Upper lobe of left lung (tissue), 4 donors: ENCODE results near the gene FBXO34.

ENCODE experiments used
- POLR2A ChIP-seq, 4 donors: fragments of 450-650 bp; IDR thresholded peaks; one replicate each; pipeline ENCODE4 v1.5.1; 2016 to 2017; ENCODE audit warnings: antibody characterized with exemption in 4 of 4, mild to moderate bottlenecking in 2 of 4
- POLR2AphosphoS5 ChIP-seq, 2 donors: sonication (generic); formaldehyde crosslinking; IDR thresholded peaks; one replicate each; pipeline ENCODE4 v1.5.1; 2017; ENCODE audit warnings: antibody characterized with exemption in 2 of 2
- TF ChIP-seq, protein P1 (sequence below), 6 experiments: fragments of 450-650 bp in 4 of 6; fragments of 200-600 bp in 2 of 6; sonication (generic) in 2 of 6; IDR thresholded peaks; one replicate each; pipeline ENCODE4 v1.5.1; 2016 to 2019; ENCODE audit warnings: antibody characterized with exemption in 6 of 6

DNA sequence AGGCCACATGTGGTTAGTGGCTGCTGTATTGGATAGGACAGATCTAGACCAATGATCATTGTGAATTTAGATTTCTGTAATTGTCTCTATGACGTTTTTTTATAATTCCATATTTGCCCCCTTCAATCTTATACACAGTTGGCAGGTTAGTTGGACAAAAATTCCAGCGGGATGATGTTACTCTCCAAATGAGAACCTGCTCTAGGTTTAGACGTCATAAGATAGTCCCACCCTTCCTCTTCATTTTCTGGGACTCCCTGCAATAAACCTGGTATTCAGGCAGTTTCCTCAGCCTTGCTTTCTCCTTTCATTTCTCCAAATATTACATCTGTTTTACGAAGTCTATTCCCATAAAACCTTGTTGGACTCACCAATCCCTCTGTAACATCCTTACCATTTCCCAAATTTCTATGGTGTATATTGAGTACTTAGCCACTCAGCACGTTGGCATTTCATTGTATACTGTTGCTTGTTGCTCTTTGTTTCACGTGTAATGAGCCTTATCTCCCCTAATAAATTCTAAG, 10.2 kb downstream of the FBXO34 start:
- TF ChIP-seq POLR2AphosphoS5 (IDR thresholded peaks at IDR 0.05) (no peak), POLR2A (IDR thresholded peaks at IDR 0.05) (no peak)
- TF ChIP-seq, protein P1, sequence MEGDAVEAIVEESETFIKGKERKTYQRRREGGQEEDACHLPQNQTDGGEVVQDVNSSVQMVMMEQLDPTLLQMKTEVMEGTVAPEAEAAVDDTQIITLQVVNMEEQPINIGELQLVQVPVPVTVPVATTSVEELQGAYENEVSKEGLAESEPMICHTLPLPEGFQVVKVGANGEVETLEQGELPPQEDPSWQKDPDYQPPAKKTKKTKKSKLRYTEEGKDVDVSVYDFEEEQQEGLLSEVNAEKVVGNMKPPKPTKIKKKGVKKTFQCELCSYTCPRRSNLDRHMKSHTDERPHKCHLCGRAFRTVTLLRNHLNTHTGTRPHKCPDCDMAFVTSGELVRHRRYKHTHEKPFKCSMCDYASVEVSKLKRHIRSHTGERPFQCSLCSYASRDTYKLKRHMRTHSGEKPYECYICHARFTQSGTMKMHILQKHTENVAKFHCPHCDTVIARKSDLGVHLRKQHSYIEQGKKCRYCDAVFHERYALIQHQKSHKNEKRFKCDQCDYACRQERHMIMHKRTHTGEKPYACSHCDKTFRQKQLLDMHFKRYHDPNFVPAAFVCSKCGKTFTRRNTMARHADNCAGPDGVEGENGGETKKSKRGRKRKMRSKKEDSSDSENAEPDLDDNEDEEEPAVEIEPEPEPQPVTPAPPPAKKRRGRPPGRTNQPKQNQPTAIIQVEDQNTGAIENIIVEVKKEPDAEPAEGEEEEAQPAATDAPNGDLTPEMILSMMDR (IDR thresholded peaks at IDR 0.05) = no peak
